CD4-positive, alpha-beta T cell (primary cell): Measurements from ENCODE around the gene ZCCHC7. TPM values are rescaled to one million over a fixed set of nuclear protein-coding genes. Genes with fewer than 3 reads are reported as not detected.

Experiments used
- ATAC-seq: fragments of 200-7000 bp; cut with Tn5 transposase; one replicate; pipeline ENCODE4 v1.10.0; 2022; ENCODE audit warnings: mild to moderate bottlenecking; ENCODE audit not compliant: poor library complexity
- CTCF ChIA-PET: fragments of 350-600 bp; sonication (Branson Sonifier 250); formaldehyde crosslinking; loops from one replicate; lab custom pipeline; 2021; ENCODE audit warnings: antibody characterized with exemption, inconsistent platforms; lab: Charles Lee
- POLR2A ChIA-PET: fragments of 350-600 bp; sonication (Branson Sonifier 250); formaldehyde crosslinking; loops from one replicate; lab custom pipeline; 2021; ENCODE audit warnings: antibody characterized with exemption, inconsistent platforms; lab: Charles Lee
- DNase-seq, 14 experiments: peaks; one replicate each; pipeline ENCODE4 v3.0.0-alpha.2; 2013 to 2020; ENCODE audit warnings: mixed read lengths in 2 of 14
- H3K27ac ChIP-seq, 2 donors: one replicate each; pipeline versions ENCODE4 v1.5.1 to v1.7.0; 2013; ENCODE audit warnings: low read length in 2 of 2, low read depth in 1 of 2, mild to moderate bottlenecking in 1 of 2
- H3K27me3 ChIP-seq, 2 experiments: 1 replicate in 1 of 2; 2 replicates in 1 of 2; pipeline versions ENCODE4 v1.6.1 to v1.7.0; 2013; ENCODE audit warnings: low read length in 2 of 2, control low read depth in 1 of 2, mild to moderate bottlenecking in 1 of 2, moderate library complexity in 1 of 2; ENCODE audit not compliant: insufficient read depth in 2 of 2, control insufficient read depth in 1 of 2
- H3K36me3 ChIP-seq: one replicate; pipeline ENCODE4 v1.6.1; 2013; ENCODE audit warnings: low read length, control low read depth; ENCODE audit not compliant: insufficient read depth
- H3K4me1 ChIP-seq: one replicate; pipeline ENCODE4 v1.6.1; 2013; ENCODE audit warnings: low read length, control low read depth; ENCODE audit not compliant: insufficient read depth
- H3K4me3 ChIP-seq: one replicate; pipeline ENCODE4 v1.5.1; 2013; ENCODE audit warnings: mild to moderate bottlenecking, low read length, moderate library complexity
- H3K9me3 ChIP-seq, 2 experiments: 1 replicate in 1 of 2; 2 replicates in 1 of 2; pipeline versions ENCODE4 v1.6.1 to v1.7.0; 2013; ENCODE audit warnings: low read length in 2 of 2, mild to moderate bottlenecking in 2 of 2, control low read depth in 1 of 2, moderate library complexity in 1 of 2; ENCODE audit not compliant: control insufficient read depth in 1 of 2, insufficient read depth in 1 of 2
- H3K27ac Mint-ChIP-seq: one replicate; pipeline ENCODE4 v1.8.0; 2020; ENCODE audit warnings: mixed read lengths
- H3K27me3 Mint-ChIP-seq: one replicate; pipeline ENCODE4 v1.8.0; 2021; ENCODE audit warnings: mixed read lengths
- H3K36me3 Mint-ChIP-seq: one replicate; pipeline ENCODE4 v1.8.0; 2021; ENCODE audit warnings: low read depth, mixed read lengths
- H3K4me1 Mint-ChIP-seq: one replicate; pipeline ENCODE4 v1.8.0; 2021; ENCODE audit warnings: low read depth, mixed read lengths
- H3K4me3 Mint-ChIP-seq: one replicate; pipeline ENCODE4 v1.8.0; 2020; ENCODE audit warnings: mild to moderate bottlenecking, mixed read lengths
- H3K9me3 Mint-ChIP-seq: one replicate; pipeline ENCODE4 v1.8.0; 2020; ENCODE audit warnings: mixed read lengths
- intact Hi-C, 2 experiments: fragments of 100-400 bp; cut with DNase I in 1 of 2; cut with micrococcal nuclease in 1 of 2; formaldehyde crosslinking; loops; one replicate each; pipeline versions ENCODE4 v1.15.1 to v1.9.0; 2023 to 2025; cut with DNase I, micrococcal nuclease
- total RNA-seq, 174 experiments: library from RNA in 2 of 174; stranded (reverse) in 2 of 174; gene quantifications; one replicate each; pipeline ENCODE4 v1.2.3 and lab custom pipeline; 2021 to 2026
- TF ChIP-seq, protein P1 (sequence below): fragments of 200-600 bp; IDR thresholded peaks from one replicate; pipeline ENCODE4 v1.8.0; 2022; ENCODE audit warnings: antibody characterized with exemption, mild to moderate bottlenecking

The ZCCHC7 gene
- total RNA-seq, 2 experiments from 2014 or later, result 40.7 to 41.0 TPM

DNA sequence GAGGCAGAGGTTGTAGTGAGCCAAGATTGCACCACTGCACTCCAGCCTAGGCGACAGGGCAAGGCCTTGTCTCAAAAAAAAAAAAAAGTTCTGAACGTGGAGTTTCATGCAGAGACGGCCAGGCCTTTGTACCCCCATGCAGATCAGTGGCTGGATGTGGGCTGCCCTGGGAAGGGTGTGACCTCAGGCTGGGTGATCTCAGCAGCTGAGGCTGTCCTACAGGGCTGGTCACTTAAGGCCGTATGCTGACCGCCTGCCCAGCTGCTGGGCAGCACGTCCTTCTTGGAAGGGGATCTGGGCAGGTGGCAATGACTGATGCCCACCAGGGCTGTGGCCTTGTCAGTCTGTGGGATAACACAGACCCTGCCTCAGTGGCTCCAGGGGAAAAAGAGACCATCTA, 264.9 kb downstream of the ZCCHC7 start:
- no peak for DNase-seq
- TF ChIP-seq, protein P1, sequence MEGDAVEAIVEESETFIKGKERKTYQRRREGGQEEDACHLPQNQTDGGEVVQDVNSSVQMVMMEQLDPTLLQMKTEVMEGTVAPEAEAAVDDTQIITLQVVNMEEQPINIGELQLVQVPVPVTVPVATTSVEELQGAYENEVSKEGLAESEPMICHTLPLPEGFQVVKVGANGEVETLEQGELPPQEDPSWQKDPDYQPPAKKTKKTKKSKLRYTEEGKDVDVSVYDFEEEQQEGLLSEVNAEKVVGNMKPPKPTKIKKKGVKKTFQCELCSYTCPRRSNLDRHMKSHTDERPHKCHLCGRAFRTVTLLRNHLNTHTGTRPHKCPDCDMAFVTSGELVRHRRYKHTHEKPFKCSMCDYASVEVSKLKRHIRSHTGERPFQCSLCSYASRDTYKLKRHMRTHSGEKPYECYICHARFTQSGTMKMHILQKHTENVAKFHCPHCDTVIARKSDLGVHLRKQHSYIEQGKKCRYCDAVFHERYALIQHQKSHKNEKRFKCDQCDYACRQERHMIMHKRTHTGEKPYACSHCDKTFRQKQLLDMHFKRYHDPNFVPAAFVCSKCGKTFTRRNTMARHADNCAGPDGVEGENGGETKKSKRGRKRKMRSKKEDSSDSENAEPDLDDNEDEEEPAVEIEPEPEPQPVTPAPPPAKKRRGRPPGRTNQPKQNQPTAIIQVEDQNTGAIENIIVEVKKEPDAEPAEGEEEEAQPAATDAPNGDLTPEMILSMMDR, result no peak
- intact Hi-C loops, result loop anchor here in 1 of 2 experiments (5.0 kb wide), 2 partner anchors 388 to 513 kb away; no protein-coding TSS in a partner anchor
- no peak overlapping the region for H3K27ac ChIP-seq
- no peaks in the 10 kb centered on the region for H3K36me3 ChIP-seq
- no peaks in the 10 kb centered on the region for H3K27me3 ChIP-seq
- H3K9me3 ChIP-seq, result no peaks in the 10 kb centered on the region
- no peaks in the 10 kb centered on the region for H3K4me1 ChIP-seq
- POLR2A ChIA-PET, result no interaction called here
- H3K4me3 ChIP-seq, result no peak overlapping the region
- Mint-ChIP-seq H3K27me3 (no peaks in the 10 kb centered on the region), H3K4me1 (no peaks in the 10 kb centered on the region), H3K9me3 (no peaks in the 10 kb centered on the region), H3K4me3 (no peak overlapping the region), H3K36me3 (no peaks in the 10 kb centered on the region), H3K27ac (no peak overlapping the region)
- CTCF ChIA-PET, result no interaction called here
- no peak for ATAC-seq

DNA sequence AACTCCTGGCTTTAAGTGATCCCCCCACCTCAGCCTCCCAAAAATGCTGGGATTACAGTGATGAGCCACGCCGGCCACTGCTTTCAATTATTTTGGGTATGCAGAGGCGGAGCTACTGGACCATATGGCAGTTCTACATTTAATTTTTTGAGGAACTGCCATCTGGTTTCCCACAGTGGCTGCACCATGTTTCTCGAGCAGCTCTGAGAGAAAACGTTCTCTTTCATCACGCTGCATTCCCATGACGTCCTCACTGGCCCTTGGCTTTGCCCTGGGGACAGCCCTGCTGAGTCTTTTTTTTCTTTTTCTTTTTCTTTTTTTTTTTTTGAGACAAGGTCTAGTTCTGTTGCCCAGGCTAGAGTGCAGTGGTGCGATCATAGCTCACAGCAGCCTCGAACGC, 266.6 kb downstream of the ZCCHC7 start:
- DNase-seq, result no peak
- H3K9me3 ChIP-seq, result no peaks in the 10 kb centered on the region
- no peak for ATAC-seq
- ChIA-PET CTCF (no interaction called here), POLR2A (no interaction called here)
- TF ChIP-seq, protein P1, result no peak
- intact Hi-C loops, result loop anchor here in 1 of 2 experiments (5.0 kb wide), 2 partner anchors 390 to 515 kb away; no protein-coding TSS in a partner anchor
- no peaks in the 10 kb centered on the region for H3K4me1 Mint-ChIP-seq
- H3K27me3 ChIP-seq, result no peaks in the 10 kb centered on the region
- no peaks in the 10 kb centered on the region for H3K4me1 ChIP-seq
- H3K4me3 ChIP-seq, result no peak overlapping the region
- H3K36me3 ChIP-seq, result no peaks in the 10 kb centered on the region
- no peak overlapping the region for H3K27ac Mint-ChIP-seq
- H3K9me3 Mint-ChIP-seq, result no peaks in the 10 kb centered on the region
- no peaks in the 10 kb centered on the region for H3K27me3 Mint-ChIP-seq
- H3K36me3 Mint-ChIP-seq, result no peaks in the 10 kb centered on the region
- H3K4me3 Mint-ChIP-seq, result no peak overlapping the region
- no peak overlapping the region for H3K27ac ChIP-seq

GRCh38 chr9:37390759-37391158, 270.4 kb downstream of the ZCCHC7 start:
- POLR2A ChIA-PET, result no interaction called here
- no peaks in the 10 kb centered on the region for H3K27me3 Mint-ChIP-seq
- ATAC-seq (no peak), DNase-seq (peak in 7 of 14 experiments; percentile 7 to 53 (median 39))
- H3K4me1 ChIP-seq, result no peaks in the 10 kb centered on the region
- H3K27ac Mint-ChIP-seq, result no peak overlapping the region
- no peak overlapping the region for H3K4me3 ChIP-seq
- CTCF ChIA-PET, result interaction anchor here (1.5 kb wide), 1 partner anchor 395 kb away, joined by 6 read pairs; no protein-coding TSS in a partner anchor
- no peaks in the 10 kb centered on the region for H3K36me3 ChIP-seq
- H3K9me3 ChIP-seq, result no peaks in the 10 kb centered on the region
- intact Hi-C loops, result loop anchor here in 1 of 2 experiments (2.0 to 10.0 kb wide), 2 partner anchors 396 to 518 kb away; no protein-coding TSS in a partner anchor
- no peaks in the 10 kb centered on the region for H3K27me3 ChIP-seq
- H3K4me3 Mint-ChIP-seq, result no peak overlapping the region
- no peaks in the 10 kb centered on the region for H3K4me1 Mint-ChIP-seq
- TF ChIP-seq, protein P1, result peak; percentile 28
- H3K36me3 Mint-ChIP-seq, result no peaks in the 10 kb centered on the region
- H3K9me3 Mint-ChIP-seq, result no peaks in the 10 kb centered on the region
- H3K27ac ChIP-seq, result no peak overlapping the region
